Sigmoid colon (tissue), 7 donors: ENCODE measurements around the gene CD40. TPM values are rescaled to one million over a fixed set of nuclear protein-coding genes. Genes with fewer than 3 reads are reported as not detected.

ENCODE experiments used
- DNase-seq: peaks from one replicate; pipeline ENCODE4 v3.0.0-alpha.2; 2019
- H3K27ac ChIP-seq, 4 donors: fragments of 200-600 bp; sonication (generic); one replicate each; pipeline ENCODE4 v1.5.1; 2016 to 2019; ENCODE audit warnings: mild to moderate bottlenecking in 1 of 4
- H3K27me3 ChIP-seq, 3 donors: fragments of 200-600 bp; sonication (generic); one replicate each; pipeline ENCODE4 v1.5.1; 2019; ENCODE audit warnings: mild to moderate bottlenecking in 1 of 3
- H3K36me3 ChIP-seq, 4 donors: fragments of 200-600 bp; sonication (generic); one replicate each; pipeline ENCODE4 v1.5.1; 2016 to 2019
- H3K4me1 ChIP-seq, 4 donors: fragments of 200-600 bp; sonication (generic); one replicate each; pipeline ENCODE4 v1.5.1; 2017 to 2019
- H3K4me3 ChIP-seq, 4 donors: fragments of 200-600 bp; sonication (generic); one replicate each; pipeline ENCODE4 v1.5.1; 2017 to 2019; ENCODE audit warnings: mild to moderate bottlenecking in 2 of 4, moderate library complexity in 1 of 4
- H3K9me3 ChIP-seq, 4 donors: fragments of 200-600 bp in 3 of 4; sonication (generic) in 3 of 4; one replicate each; pipeline versions ENCODE4 v1.5.1 to v1.6.1; 2013 to 2019
- EP300 ChIP-seq, 4 donors: sonication (generic); formaldehyde crosslinking; IDR thresholded peaks; one replicate each; pipeline ENCODE4 v1.6.1; 2017; ENCODE audit warnings: antibody characterized with exemption in 4 of 4
- POLR2A ChIP-seq, 2 donors: fragments of 450-650 bp; IDR thresholded peaks; one replicate each; pipeline ENCODE4 v1.6.1; 2016; ENCODE audit warnings: antibody characterized with exemption in 2 of 2, mild to moderate bottlenecking in 2 of 2, moderate library complexity in 2 of 2
- POLR2AphosphoS5 ChIP-seq, 4 donors: sonication (generic); formaldehyde crosslinking; IDR thresholded peaks; one replicate each; pipeline ENCODE4 v1.6.1; 2017; ENCODE audit warnings: antibody characterized with exemption in 4 of 4
- WGBS, 2 donors: extraction: QIAGEN DNeasy Blood & Tissue Kit; methylation state at CpG; one replicate each; pipeline ENCODE4 v1.1.7; 2013; 5-methylcytosine and 5-hydroxymethylcytosine counted together
- intact Hi-C: fragments of 100-400 bp; cut with DNase I; formaldehyde crosslinking; loops from one replicate; pipeline ENCODE4 v1.15.1; 2023
- polyA plus RNA-seq, 3 donors: library from polyadenylated mRNA; stranded (reverse); fragments of 200-250 nt; gene quantifications; one replicate each; pipeline ENCODE4 v1.2.3, GENCODE V29; 2013
- total RNA-seq, 4 donors: library from RNA; depleted of rRNA; stranded (reverse); fragments of >200 nt; gene quantifications; one replicate each; pipeline ENCODE4 v1.1.0, GENCODE V29; 2016
- TF ChIP-seq, protein P1 (sequence below), 4 experiments: fragments of 450-650 bp in 3 of 4; fragments of 200-600 bp in 1 of 4; IDR thresholded peaks; one replicate each; pipeline ENCODE4 v1.5.1; 2016 to 2019; ENCODE audit warnings: antibody characterized with exemption in 4 of 4, mild to moderate bottlenecking in 3 of 4, moderate library complexity in 2 of 4
- donor health status: healthy with polysubstance abuse.
- donor health status: Bipolar disorder and iron deficiency.
- donor health status: healthy.

Gene CD40
- total and polyA plus RNA-seq, 7 donors = 3.6 to 25.2 (median 8.7) TPM

DNA sequence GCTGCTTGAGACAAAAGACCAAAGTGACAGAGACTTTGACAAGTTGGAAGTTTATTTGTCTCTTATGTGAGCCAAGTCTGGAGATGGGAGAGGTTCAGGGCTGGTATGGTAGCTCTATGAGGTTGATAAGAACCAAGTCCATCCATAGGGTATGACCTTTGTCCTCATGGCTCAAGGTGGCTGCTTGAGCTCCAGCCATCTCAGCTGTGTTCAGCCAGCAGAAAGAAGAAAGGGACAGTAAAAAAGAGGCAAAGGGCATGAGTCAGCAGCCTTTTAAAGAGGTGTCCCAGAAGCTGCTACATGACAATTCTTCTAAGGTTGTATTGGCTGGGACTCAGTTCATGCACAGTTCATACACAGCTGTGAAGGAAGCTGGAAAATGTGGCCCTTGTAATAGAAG lies 49.0 kb downstream of the CD40 start:
- Histone ChIP-seq H3K9me3 (peaks cover 0 to 3% (median 0%) of the 10 kb centered on the region in 4 donors), H3K4me1 (no peaks in the 10 kb centered on the region), H3K36me3 (no peaks in the 10 kb centered on the region), H3K27ac (no peak overlapping the region), H3K4me3 (no peak overlapping the region), H3K27me3 (peaks cover 0 to 59% (median 0%) of the 10 kb centered on the region in 3 donors)
- no peak for DNase-seq
- intact Hi-C loops = no loop called here
- TF ChIP-seq, protein P1, sequence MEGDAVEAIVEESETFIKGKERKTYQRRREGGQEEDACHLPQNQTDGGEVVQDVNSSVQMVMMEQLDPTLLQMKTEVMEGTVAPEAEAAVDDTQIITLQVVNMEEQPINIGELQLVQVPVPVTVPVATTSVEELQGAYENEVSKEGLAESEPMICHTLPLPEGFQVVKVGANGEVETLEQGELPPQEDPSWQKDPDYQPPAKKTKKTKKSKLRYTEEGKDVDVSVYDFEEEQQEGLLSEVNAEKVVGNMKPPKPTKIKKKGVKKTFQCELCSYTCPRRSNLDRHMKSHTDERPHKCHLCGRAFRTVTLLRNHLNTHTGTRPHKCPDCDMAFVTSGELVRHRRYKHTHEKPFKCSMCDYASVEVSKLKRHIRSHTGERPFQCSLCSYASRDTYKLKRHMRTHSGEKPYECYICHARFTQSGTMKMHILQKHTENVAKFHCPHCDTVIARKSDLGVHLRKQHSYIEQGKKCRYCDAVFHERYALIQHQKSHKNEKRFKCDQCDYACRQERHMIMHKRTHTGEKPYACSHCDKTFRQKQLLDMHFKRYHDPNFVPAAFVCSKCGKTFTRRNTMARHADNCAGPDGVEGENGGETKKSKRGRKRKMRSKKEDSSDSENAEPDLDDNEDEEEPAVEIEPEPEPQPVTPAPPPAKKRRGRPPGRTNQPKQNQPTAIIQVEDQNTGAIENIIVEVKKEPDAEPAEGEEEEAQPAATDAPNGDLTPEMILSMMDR (IDR thresholded peaks at IDR 0.05) = no peak
- TF ChIP-seq POLR2AphosphoS5 (IDR thresholded peaks at IDR 0.05) (no peak), POLR2A (IDR thresholded peaks at IDR 0.05) (no peak), EP300 (IDR thresholded peaks at IDR 0.05) (no peak)

DNA sequence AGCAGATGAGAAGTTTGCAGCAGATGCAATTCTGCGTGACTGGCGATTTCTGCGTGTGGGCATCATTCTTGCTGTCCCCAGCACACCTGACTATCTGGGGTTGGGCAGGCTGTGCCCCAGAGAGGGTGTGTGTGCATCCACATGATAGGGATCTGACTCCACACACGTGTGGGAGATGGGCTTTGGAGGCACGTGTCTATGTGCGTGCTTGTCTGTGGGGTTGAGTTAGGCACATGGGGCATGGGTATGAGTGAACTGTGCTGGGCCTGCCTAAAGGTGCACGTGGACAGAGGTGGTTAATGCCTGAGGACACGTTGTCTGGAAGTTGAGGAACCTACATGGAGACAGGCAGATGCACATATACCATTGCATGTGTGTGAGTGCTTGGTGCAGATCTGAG lies 50.3 kb downstream of the CD40 start:
- no peak for TF ChIP-seq EP300 (IDR thresholded peaks at IDR 0.05)
- TF ChIP-seq POLR2A (IDR thresholded peaks at IDR 0.05) = no peak
- TF ChIP-seq, protein P1 (IDR thresholded peaks at IDR 0.05) = no peak
- TF ChIP-seq POLR2AphosphoS5 (IDR thresholded peaks at IDR 0.05) = no peak
- no peak for DNase-seq
- Histone ChIP-seq H3K36me3 (no peaks in the 10 kb centered on the region), H3K27me3 (peaks cover 2 to 65% (median 8%) of the 10 kb centered on the region in 3 donors), H3K27ac (no peak overlapping the region), H3K9me3 (peaks cover 0 to 3% (median 0%) of the 10 kb centered on the region in 4 donors), H3K4me3 (no peak overlapping the region), H3K4me1 (no peaks in the 10 kb centered on the region)
- intact Hi-C loops = no loop called here
- 56 to 64% methylated on average over 8 of the region's 8 CpGs for WGBS, 2 donors

DNA sequence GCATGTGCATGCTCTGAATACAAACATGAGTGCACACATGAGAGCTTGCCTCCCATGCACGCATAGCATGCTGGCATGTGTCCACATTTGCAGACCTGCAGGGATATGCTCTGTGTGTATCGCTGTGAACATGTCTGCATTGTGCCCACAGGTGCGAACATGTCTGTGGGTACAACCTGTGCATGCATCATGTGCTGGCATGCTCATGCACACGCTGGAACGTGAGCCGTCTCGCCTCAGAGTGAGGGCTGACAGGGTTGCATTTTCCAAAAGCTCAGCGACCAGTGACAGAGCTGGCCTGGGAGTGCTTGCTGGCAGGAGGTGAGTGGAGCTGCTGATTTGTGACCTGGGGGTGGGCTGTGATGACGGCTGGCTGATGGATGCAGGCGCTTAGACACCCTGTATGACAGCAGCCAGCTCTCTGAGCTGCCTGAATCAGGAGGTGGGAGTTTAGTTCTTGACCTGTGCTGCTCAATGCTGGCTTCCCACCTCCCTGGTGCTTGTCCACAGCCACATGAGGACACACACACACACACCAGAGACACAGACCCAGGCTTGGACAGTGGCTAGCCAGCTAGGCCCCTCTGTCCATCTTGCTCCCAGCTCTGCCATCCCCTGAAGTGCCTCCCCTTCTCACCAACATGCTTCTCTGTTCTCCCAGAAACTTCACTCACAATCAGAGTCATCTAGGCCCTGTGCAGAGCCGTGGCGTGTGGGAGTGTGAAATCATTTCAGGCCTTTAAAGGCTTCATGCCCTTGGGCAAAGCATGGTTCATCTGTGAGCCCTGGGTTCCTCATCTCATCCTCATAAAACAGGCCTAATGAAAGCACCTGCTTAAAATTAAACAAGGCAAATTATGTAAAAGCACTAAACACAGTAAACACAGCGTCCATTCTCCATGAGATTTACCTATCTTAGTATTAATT lies 51.4 kb downstream of the CD40 start:
- DNase-seq = no peak
- Histone ChIP-seq H3K9me3 (peaks cover 0 to 3% (median 0%) of the 10 kb centered on the region in 4 donors), H3K27ac (no peak overlapping the region), H3K4me1 (no peaks in the 10 kb centered on the region), H3K27me3 (peaks cover 12 to 74% (median 19%) of the 10 kb centered on the region in 3 donors), H3K36me3 (no peaks in the 10 kb centered on the region), H3K4me3 (no peak overlapping the region)
- intact Hi-C loops = no loop called here
- 65 to 73% methylated on average over 13 of the region's 13 CpGs for WGBS, 2 donors
- TF ChIP-seq, protein P1 (IDR thresholded peaks at IDR 0.05) = no peak
- TF ChIP-seq POLR2A (IDR thresholded peaks at IDR 0.05) (no peak), EP300 (IDR thresholded peaks at IDR 0.05) (no peak), POLR2AphosphoS5 (IDR thresholded peaks at IDR 0.05) (no peak)

DNA sequence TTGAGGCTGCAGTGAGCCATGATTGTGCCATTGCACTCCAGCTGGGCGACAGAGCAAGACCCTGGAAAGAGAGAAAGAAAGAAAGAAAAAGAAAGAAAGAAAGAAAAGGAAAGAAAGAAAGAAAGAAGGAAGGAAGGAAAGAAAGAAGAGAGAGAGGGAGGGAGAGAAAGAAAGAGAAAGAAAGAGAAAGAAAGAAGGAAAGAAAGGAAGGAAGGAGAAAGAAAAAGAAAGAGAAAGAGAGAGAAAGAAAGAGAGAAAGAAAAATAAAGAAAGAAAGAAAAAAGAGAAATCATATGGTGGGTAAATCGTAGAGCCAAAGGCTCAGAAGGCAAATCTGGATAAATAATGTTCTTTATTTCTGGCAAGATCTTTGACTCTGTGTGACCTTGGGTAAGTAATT lies 53.4 kb downstream of the CD40 start:
- 71 to 75% methylated on average over 2 of the region's 2 CpGs for WGBS, 2 donors
- Histone ChIP-seq H3K27me3 (peaks cover 21 to 78% (median 37%) of the 10 kb centered on the region in 3 donors), H3K9me3 (peaks cover 0 to 3% (median 0%) of the 10 kb centered on the region in 4 donors), H3K4me1 (no peaks in the 10 kb centered on the region), H3K36me3 (no peaks in the 10 kb centered on the region), H3K27ac (no peak overlapping the region), H3K4me3 (no peak overlapping the region)
- intact Hi-C loops = no loop called here
- TF ChIP-seq POLR2AphosphoS5 (IDR thresholded peaks at IDR 0.05) (no peak), POLR2A (IDR thresholded peaks at IDR 0.05) (no peak), EP300 (IDR thresholded peaks at IDR 0.05) (no peak)
- TF ChIP-seq, protein P1 (IDR thresholded peaks at IDR 0.05) = no peak
- DNase-seq = no peak
